B cell (primary cell): ENCODE measurements around the gene TUBGCP2.

Experiments used
- EZH2 ChIP-seq: IDR thresholded peaks from 2 replicates; pipeline ENCODE4 v1.6.1; 2012; ENCODE audit warnings: borderline replicate concordance, low read depth, mild to moderate bottlenecking, moderate library complexity, low read length; ENCODE audit not compliant: insufficient read depth, poor library complexity, severe bottlenecking
- TF ChIP-seq, protein P1 (sequence below): fragments of 200-600 bp; IDR thresholded peaks from one replicate; pipeline ENCODE4 v1.8.0; 2022; ENCODE audit warnings: antibody characterized with exemption, mild to moderate bottlenecking

GRCh38 chr10:133353988-133354605 lies 45.4 kb upstream of the TUBGCP2 start:
- TF ChIP-seq, protein P1, sequence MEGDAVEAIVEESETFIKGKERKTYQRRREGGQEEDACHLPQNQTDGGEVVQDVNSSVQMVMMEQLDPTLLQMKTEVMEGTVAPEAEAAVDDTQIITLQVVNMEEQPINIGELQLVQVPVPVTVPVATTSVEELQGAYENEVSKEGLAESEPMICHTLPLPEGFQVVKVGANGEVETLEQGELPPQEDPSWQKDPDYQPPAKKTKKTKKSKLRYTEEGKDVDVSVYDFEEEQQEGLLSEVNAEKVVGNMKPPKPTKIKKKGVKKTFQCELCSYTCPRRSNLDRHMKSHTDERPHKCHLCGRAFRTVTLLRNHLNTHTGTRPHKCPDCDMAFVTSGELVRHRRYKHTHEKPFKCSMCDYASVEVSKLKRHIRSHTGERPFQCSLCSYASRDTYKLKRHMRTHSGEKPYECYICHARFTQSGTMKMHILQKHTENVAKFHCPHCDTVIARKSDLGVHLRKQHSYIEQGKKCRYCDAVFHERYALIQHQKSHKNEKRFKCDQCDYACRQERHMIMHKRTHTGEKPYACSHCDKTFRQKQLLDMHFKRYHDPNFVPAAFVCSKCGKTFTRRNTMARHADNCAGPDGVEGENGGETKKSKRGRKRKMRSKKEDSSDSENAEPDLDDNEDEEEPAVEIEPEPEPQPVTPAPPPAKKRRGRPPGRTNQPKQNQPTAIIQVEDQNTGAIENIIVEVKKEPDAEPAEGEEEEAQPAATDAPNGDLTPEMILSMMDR, result no peak
- TF ChIP-seq EZH2, result no peak
